ENCODE data around the gene SLC28A2.
"Not testable (repeated sequence)": the region's sequence is repeated elsewhere in the genome, so short reads cannot be mapped to it uniquely, and the experiment has no call there.

Gene SLC28A2

DNA sequence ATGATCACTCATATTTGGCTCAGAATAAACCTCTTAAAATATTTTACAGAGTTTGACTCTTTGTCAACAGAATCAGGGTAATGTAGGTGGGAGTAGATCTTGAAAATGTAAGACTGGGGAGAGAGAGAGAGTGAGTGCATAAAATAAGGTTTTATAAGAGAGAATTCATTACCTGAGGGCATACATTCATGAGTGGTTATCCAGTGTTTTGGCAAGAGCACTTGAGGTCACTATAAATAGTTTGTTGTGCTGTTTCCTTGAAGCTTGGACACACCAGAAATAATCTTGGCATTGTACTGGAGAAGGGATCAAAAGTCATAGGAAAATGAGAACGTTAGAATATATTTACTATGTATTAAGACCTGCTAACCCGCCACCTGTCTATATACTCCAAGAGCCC is 33.4 kb downstream of the SLC28A2 start:
- no peak overlapping the region for H3K4me3 ChIP-seq (ENCODE audit: low read depth, low read length)
- TF ChIP-seq, protein P1, sequence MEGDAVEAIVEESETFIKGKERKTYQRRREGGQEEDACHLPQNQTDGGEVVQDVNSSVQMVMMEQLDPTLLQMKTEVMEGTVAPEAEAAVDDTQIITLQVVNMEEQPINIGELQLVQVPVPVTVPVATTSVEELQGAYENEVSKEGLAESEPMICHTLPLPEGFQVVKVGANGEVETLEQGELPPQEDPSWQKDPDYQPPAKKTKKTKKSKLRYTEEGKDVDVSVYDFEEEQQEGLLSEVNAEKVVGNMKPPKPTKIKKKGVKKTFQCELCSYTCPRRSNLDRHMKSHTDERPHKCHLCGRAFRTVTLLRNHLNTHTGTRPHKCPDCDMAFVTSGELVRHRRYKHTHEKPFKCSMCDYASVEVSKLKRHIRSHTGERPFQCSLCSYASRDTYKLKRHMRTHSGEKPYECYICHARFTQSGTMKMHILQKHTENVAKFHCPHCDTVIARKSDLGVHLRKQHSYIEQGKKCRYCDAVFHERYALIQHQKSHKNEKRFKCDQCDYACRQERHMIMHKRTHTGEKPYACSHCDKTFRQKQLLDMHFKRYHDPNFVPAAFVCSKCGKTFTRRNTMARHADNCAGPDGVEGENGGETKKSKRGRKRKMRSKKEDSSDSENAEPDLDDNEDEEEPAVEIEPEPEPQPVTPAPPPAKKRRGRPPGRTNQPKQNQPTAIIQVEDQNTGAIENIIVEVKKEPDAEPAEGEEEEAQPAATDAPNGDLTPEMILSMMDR (IDR thresholded peaks at IDR 0.05; ENCODE audit: low read depth, low read length, missing control alignments): no peak
- no peak for DNase-seq (ENCODE audit: low read depth)

DNA sequence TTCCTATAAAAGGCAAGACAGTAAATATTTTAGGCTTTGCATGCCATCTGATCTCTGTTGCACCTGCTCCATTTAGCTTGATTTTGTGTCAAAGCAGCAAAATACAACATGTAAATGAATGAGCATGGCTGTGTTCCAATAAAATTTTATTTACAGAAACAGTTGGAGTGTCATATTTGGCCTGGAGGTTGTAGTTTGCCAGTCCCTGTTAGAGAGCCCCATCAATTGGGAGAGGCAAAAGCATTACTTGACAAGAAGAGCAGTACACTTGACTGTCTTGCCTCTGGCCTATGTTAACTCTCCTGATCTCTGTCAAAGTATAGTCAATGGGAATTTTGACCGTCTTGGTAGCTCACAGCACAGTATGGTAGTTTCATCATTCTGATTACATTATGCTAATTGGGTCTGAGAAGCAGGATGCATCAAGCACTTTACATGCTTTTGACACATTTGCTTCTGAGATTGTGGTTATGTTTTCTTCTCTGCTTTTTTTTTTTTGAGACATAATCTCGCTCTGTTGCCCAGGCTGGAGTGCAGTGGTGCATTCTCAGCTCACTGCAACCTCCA is 35.4 kb downstream of the SLC28A2 start:
- DNase-seq (ENCODE audit: low read depth): no peak
- TF ChIP-seq, protein P1 (IDR thresholded peaks at IDR 0.05; ENCODE audit: low read depth, low read length, missing control alignments): no peak
- H3K4me3 ChIP-seq (ENCODE audit: low read depth, low read length): no peak overlapping the region

DNA sequence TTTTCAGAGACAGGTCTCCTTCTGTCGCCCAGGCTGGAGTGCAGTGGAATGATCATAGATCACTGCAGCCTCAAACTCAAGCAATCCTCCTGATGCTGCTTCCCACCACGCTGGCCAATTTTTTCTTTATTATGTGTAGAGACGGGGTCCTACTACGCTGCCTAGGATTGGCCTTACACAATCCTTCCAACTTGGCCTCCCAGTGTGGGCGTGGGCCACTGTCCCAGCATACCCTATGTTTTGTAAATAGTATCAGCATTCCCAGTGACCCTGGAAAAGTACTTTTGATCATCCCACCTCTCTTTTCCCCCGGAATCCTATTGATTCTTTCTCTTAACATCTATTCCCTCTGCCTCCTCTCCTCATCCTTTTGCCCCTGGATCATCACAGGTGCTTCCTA is 36.9 kb downstream of the SLC28A2 start:
- no peak for DNase-seq (ENCODE audit: low read depth)
- no peak overlapping the region for H3K4me3 ChIP-seq (ENCODE audit: low read depth, low read length)
- TF ChIP-seq, protein P1 (IDR thresholded peaks at IDR 0.05; ENCODE audit: low read depth, low read length, missing control alignments): no peak

DNA sequence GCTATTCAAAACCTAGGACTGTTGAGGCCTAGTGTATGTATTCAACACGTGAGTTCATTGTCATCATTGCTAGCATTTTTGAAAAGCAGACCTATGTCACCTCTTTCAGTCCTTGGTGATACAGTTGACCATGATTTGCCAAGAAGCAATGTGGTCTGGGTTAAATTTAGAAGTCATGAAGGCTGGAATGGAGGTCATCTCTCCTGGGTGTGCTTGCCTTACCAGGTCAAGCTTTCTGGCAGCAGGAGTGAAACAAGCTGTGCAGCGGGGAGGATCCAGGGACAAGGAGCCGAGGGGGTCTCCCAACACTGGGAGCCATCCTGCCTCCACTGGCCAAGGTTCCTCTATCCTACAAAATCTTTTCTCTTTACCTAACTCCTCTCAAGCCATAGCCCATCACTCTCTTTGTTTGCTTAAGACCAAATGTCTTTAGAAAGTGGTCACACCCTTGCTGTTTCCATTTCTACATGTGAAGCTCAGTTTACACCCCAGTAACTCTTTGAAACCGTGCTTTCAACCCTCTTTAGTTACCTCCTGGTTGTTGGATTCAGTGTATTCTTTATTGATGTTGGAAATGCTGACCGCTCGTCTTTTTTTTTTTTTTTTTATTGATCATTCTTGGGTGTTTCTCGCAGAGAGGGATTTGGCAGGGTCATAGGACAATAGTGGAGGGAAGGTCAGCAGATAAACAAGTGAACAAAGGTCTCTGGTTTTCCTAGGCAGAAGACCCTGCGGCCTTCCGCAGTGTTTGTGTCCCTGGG is 40.0 kb downstream of the SLC28A2 start:
- DNase-seq (ENCODE audit: low read depth): no peak
- no peak overlapping the region for H3K4me3 ChIP-seq (ENCODE audit: low read depth, low read length)
- TF ChIP-seq, protein P1 (IDR thresholded peaks at IDR 0.05; ENCODE audit: low read depth, low read length, missing control alignments): no peak

DNA sequence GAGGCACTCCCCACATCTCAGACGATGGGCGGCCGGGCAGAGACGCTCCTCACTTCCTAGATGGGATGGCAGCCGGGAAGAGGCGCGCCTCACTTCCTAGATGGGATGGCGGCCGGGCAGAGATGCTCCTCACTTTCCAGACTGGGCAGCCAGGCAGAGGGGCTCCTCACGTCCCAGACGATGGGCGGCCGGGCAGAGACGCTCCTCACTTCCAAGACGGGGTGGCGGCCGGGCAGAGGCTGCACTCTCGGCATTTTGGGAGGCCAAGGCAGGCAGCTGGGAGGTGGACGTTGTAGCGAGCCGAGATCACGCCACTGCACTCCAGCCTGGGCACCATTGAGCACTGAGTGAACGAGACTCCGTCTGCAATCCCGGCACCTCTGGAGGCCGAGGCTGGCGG is 41.3 kb downstream of the SLC28A2 start:
- not testable (repeated sequence) for DNase-seq (ENCODE audit: low read depth); H3K4me3 ChIP-seq (ENCODE audit: low read depth, low read length)

DNA sequence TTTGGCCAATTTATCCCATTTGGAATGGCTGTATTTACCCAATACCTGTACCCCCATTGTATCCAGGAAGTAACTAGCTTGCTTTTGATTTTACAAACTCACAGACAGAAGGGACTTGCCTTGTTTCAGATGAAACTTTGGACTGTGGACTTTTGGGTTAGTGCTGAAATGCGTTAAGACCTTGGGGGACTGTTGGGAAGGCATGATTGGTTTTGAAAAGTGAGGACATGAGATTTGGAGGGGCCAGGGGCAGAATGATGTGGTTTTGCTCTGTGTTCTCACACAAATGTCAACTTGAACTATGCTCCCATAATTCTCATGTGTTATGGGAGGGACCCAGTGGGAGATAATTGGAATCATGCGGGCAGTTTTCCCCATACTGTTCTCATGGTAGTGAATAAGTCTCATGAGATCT is 46.9 kb downstream of the SLC28A2 start:
- not testable (repeated sequence) for DNase-seq (ENCODE audit: low read depth)

DNA sequence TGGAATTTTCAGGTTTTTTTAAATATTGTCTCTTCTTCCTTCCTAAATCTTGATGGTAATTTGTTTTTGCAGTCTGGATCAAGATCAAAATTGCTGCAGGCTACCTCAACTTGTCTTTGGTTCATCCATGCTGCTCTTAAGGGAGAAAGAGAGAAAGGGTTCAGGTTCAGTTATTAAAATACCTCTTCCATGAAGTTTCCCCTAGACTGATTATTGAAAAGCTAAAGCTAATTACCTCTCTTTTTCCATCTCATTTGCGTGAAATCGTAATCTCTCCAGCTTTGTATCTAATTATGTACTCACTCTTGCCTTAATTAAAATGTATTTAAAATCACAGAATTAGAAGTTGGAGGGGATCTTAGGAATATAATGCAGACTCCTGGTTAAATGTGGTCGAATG is 52.7 kb downstream of the SLC28A2 start:
- H3K4me3 ChIP-seq (ENCODE audit: low read depth, low read length): no peak overlapping the region
- TF ChIP-seq, protein P1 (IDR thresholded peaks at IDR 0.05; ENCODE audit: low read depth, low read length, missing control alignments): no peak
- DNase-seq (ENCODE audit: low read depth): no peak

More for the DNA sequence above, 46.9 kb downstream of the SLC28A2 start:
- H3K4me3 ChIP-seq (ENCODE audit: low read depth, low read length): not testable (repeated sequence)

DNA sequence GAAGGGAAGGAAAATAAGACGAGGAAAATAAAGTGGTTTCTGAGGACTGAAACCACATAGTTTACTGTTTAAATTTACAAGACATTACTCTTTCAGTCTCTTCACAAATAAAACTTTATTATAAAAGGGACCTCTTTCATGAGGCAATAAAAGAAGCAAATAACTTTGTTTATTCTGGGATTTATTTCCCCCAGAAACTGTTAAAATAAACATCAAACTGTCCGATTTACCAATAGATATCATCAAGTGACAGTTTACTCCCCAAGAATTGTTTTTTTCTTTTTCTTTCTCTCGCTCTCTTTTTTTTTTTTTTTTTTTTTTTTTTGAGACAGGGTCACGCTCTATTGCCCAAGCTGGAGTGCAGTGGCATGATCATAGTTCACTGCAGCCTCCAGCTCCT is 54.1 kb downstream of the SLC28A2 start:
- DNase-seq (ENCODE audit: low read depth): no peak
- H3K4me3 ChIP-seq (ENCODE audit: low read depth, low read length): no peak overlapping the region
- TF ChIP-seq, protein P1 (IDR thresholded peaks at IDR 0.05; ENCODE audit: low read depth, low read length, missing control alignments): no peak

All from GM12864 (cell line).